Endothelial cell of umbilical vein (primary cell): ENCODE results near the gene AFF1.

Experiments used
- EZH2 ChIP-seq: IDR thresholded peaks from 2 replicates; pipeline ENCODE4 v1.6.1; 2012; ENCODE audit warnings: borderline replicate concordance, low read depth, mild to moderate bottlenecking, moderate library complexity, low read length, inconsistent platforms; ENCODE audit not compliant: severe bottlenecking
- JUN ChIP-seq: IDR thresholded peaks from 2 replicates; pipeline ENCODE4 v1.6.1; 2011; ENCODE audit warnings: borderline replicate concordance, low read depth; ENCODE audit not compliant: insufficient read length, insufficient read depth
- MYC ChIP-seq: IDR thresholded peaks from one replicate; pipeline ENCODE4 v1.6.1; 2011; ENCODE audit warnings: mild to moderate bottlenecking, low read depth, low read length
- POLR2AphosphoS5 ChIP-seq: IDR thresholded peaks from 2 replicates; pipeline ENCODE4 v1.6.1; 2012; ENCODE audit warnings: low read depth, mild to moderate bottlenecking, control low read depth, low read length, moderate library complexity; ENCODE audit not compliant: insufficient read depth
- TF ChIP-seq, protein P1 (sequence below), 2 donors: IDR thresholded peaks; 1 replicate in 1 of 2; 2 replicates in 1 of 2; pipeline ENCODE4 v1.5.1; 2011; ENCODE audit warnings: low read length in 2 of 2, mild to moderate bottlenecking in 2 of 2, moderate library complexity in 2 of 2, control low read depth in 1 of 2, inconsistent platforms in 1 of 2, low read depth in 1 of 2; ENCODE audit not compliant: insufficient read depth in 1 of 2; ENCODE audit errors: extremely low read depth in 1 of 2

DNA sequence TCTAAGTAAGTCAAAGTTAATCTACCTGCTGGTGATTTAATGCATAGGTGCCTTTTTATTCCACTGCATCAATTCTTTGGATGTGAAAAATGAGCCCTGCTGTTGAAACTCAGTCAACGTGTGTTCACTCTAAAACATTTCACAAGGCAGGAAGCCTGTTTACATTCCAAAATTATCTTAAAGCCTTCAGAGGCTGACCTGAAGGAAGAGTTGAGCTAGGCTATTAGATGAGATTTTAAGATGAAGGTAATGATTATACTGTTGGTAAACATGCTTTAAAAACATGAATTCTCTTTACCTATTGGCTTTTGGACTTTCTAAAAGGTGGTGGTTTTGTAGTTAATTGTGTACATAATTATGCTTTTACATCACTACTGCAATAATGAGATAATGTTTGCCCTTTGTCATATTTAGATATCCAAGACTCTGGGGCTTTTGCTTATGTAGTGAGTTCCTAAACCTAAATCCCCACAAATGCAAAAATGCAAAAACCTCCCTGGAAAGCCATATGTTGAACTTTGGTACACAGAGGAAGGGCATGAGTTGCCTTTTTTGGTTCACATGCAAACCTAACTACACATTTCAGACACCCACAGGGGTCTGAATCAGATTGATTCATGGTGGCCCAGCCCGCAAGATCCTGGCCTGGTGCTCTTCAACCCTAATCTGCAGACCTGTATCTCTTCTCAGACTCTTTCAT, 193.3 kb downstream of the AFF1 start:
- TF ChIP-seq, protein P1, sequence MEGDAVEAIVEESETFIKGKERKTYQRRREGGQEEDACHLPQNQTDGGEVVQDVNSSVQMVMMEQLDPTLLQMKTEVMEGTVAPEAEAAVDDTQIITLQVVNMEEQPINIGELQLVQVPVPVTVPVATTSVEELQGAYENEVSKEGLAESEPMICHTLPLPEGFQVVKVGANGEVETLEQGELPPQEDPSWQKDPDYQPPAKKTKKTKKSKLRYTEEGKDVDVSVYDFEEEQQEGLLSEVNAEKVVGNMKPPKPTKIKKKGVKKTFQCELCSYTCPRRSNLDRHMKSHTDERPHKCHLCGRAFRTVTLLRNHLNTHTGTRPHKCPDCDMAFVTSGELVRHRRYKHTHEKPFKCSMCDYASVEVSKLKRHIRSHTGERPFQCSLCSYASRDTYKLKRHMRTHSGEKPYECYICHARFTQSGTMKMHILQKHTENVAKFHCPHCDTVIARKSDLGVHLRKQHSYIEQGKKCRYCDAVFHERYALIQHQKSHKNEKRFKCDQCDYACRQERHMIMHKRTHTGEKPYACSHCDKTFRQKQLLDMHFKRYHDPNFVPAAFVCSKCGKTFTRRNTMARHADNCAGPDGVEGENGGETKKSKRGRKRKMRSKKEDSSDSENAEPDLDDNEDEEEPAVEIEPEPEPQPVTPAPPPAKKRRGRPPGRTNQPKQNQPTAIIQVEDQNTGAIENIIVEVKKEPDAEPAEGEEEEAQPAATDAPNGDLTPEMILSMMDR (IDR thresholded peaks at IDR 0.05; ENCODE audit: extremely low read depth in 1 of 2, insufficient read depth in 1 of 2, low read depth in 1 of 2, low read length in 2 of 2) = no peak
- TF ChIP-seq MYC (no peak), EZH2 (no peak), POLR2AphosphoS5 (no peak), JUN (no peak)
